GM12878 (cell line): ENCODE measurements around the gene LRRC75A. TPM values are rescaled to one million over a fixed set of nuclear protein-coding genes. Genes with fewer than 3 reads are reported as not detected.

Experiments used
- ATAC-seq: fragments of 200-7000 bp; cut with Tn5 transposase; 3 replicates; pipeline ENCODE4 v1.9.1; 2020; ENCODE audit warnings: mild to moderate bottlenecking, moderate library complexity
- BruUV-seq: library from RNA; stranded (reverse); fragments of 400-500 nt; replicated peaks from 2 replicates; lab custom pipeline; 2021; lab: Mats Ljungman, UMichigan
- CTCF ChIA-PET: fragments of 300-600 bp; sonication (Branson Sonifier 250); formaldehyde crosslinking; extraction: SDS; loops from one replicate; lab custom pipeline; 2021; ENCODE audit warnings: inconsistent platforms; lab: Yijun Ruan, JAX
- POLR2A ChIA-PET: fragments of 350-600 bp; formaldehyde crosslinking; extraction: SDS; loops from one replicate; lab custom pipeline; 2021; ENCODE audit warnings: inconsistent platforms; lab: Charles Lee
- RAD21 ChIA-PET: fragments of 300-600 bp; sonication (Branson Sonifier 250); formaldehyde crosslinking; loops from one replicate; lab custom pipeline; 2023; ENCODE audit warnings: antibody characterized with exemption; ENCODE audit not compliant: unreplicated experiment; lab: Charles Lee
- SMC1A ChIA-PET: fragments of 300-600 bp; sonication (Branson Sonifier 250); formaldehyde crosslinking; loops from one replicate; lab custom pipeline; 2023; ENCODE audit not compliant: unreplicated experiment, uncharacterized antibody; lab: Charles Lee
- DNase-seq: peaks from one replicate; pipeline ENCODE4 v3.0.0-alpha.2; 2011; ENCODE audit warnings: low read depth, low spot score
- FAIRE-seq: peaks from 3 replicates; lab custom pipeline; 2011; peaks lifted over from hg19 to GRCh38; lab: Jason Lieb, UNC
- H2AFZ ChIP-seq: 2 replicates; pipeline ENCODE4 v1.6.0; 2011; ENCODE audit warnings: low read depth, low read length, control low read depth; ENCODE audit not compliant: control insufficient read depth
- H3K27ac ChIP-seq: 2 replicates; pipeline ENCODE4 v1.5.1; 2011; ENCODE audit warnings: control low read depth; ENCODE audit not compliant: control insufficient read depth, insufficient read depth
- H3K27me3 ChIP-seq, 2 experiments: replicated peaks in 1 of 2; 2 replicates each; pipeline versions ENCODE4 v1.6.0 to v1.6.1; 2011; ENCODE audit warnings: low read length in 1 of 2; ENCODE audit not compliant: control insufficient read depth in 2 of 2, insufficient read depth in 2 of 2
- H3K36me3 ChIP-seq, 2 experiments: 2 replicates each; pipeline ENCODE4 v1.5.1; 2011; ENCODE audit warnings: low read length in 1 of 2; ENCODE audit not compliant: control insufficient read depth in 2 of 2, insufficient read depth in 2 of 2
- H3K4me1 ChIP-seq: 2 replicates; pipeline ENCODE4 v1.6.1; 2011; ENCODE audit warnings: mild to moderate bottlenecking, low read length, moderate library complexity, mixed read lengths; ENCODE audit not compliant: control insufficient read depth, insufficient read depth
- H3K4me2 ChIP-seq: 2 replicates; pipeline ENCODE4 v1.6.0; 2011; ENCODE audit warnings: control low read depth; ENCODE audit not compliant: control insufficient read depth, insufficient read depth
- H3K4me3 ChIP-seq: fragments of 200-600 bp; sonication (generic); 2 replicates; pipeline ENCODE4 v1.5.1; 2016
- H3K79me2 ChIP-seq: 2 replicates; pipeline ENCODE4 v1.6.0; 2011; ENCODE audit warnings: low read length; ENCODE audit not compliant: control insufficient read depth, insufficient read depth
- H3K9ac ChIP-seq: 2 replicates; pipeline ENCODE4 v1.8.0; 2011; ENCODE audit warnings: low read length, control low read depth, mixed read lengths; ENCODE audit not compliant: control insufficient read depth, insufficient read depth
- H3K9me3 ChIP-seq: replicated peaks from 3 replicates; pipeline ENCODE4 v1.5.1; 2011; ENCODE audit warnings: mild to moderate bottlenecking, low read length; ENCODE audit not compliant: control insufficient read depth, insufficient read depth
- H4K20me1 ChIP-seq: 2 replicates; pipeline ENCODE4 v1.6.0; 2011; ENCODE audit not compliant: control insufficient read depth, insufficient read depth
- BACH1 ChIP-seq: fragments of 450-650 bp; IDR thresholded peaks from 2 replicates; pipeline ENCODE4 v1.6.1; 2017; ENCODE audit warnings: mild to moderate bottlenecking, borderline replicate concordance
- PAX5 ChIP-seq: IDR thresholded peaks from 2 replicates; pipeline ENCODE4 v1.6.1; 2011; ENCODE audit warnings: low read depth, low read length, borderline replicate concordance
- SMC3 ChIP-seq: IDR thresholded peaks from 2 replicates; pipeline ENCODE4 v1.6.1; 2011; ENCODE audit warnings: low read length, improper control_type of control experiment, borderline replicate concordance
- STAT3 ChIP-seq: IDR thresholded peaks from 2 replicates; pipeline ENCODE4 v1.6.1; 2011; ENCODE audit warnings: low read depth, low read length, improper control_type of control experiment
- ZZZ3 ChIP-seq: IDR thresholded peaks from 2 replicates; pipeline ENCODE4 v1.6.1; 2011; ENCODE audit warnings: low read depth; ENCODE audit not compliant: control insufficient read depth, insufficient read length
- WGBS: methylation state at CpG from one replicate; pipeline ENCODE4 v1.1.6; 2016; ENCODE audit warnings: low lambda C conversion rate; ENCODE audit not compliant: insufficient replicate concordance, insufficient coverage; ENCODE audit errors: missing lambda C conversion rate; 5-methylcytosine and 5-hydroxymethylcytosine counted together
- in situ Hi-C: fragments of 300-500 bp; cut with MboI; formaldehyde crosslinking; loops from 9 replicates; pipeline ENCODE4 v1.14.3; 2018; ENCODE audit warnings: mixed read lengths
- intact Hi-C: fragments of 100-400 bp; cut with micrococcal nuclease; formaldehyde crosslinking; loops from one replicate; pipeline ENCODE4 v1.14.2; 2022; ENCODE audit not compliant: unreplicated experiment
- polyA plus RNA-seq, 11 experiments: library from polyadenylated mRNA; depleted of rRNA in 4 of 11; unstranded in 6 of 11; stranded (reverse) in 5 of 11; fragments of >200 nt; fragmentation: Nextera tagmentation in 4 of 11; fragmentation: Illumina TruSeq in 1 of 11; extraction: Ambion mirVana in 4 of 11; extraction: Trizol in 1 of 11; gene quantifications; 1 replicate in 1 of 11; 2 replicates in 10 of 11; pipeline versions ENCODE4 v1.2.1 to v1.2.3, GENCODE V29; 2011 to 2016; ENCODE audit warnings: inconsistent platforms in 2 of 11, missing spikeins in 2 of 11, low read depth in 1 of 11
- total RNA-seq, 4 experiments: library from RNA; depleted of rRNA in 3 of 4; stranded (reverse); fragments of >200 nt in 3 of 4; fragmentation: Illumina TruSeq in 1 of 4; extraction: Trizol in 1 of 4; gene quantifications; 2 replicates each; pipeline versions ENCODE4 v1.2.1 to v1.2.3, GENCODE V29; 2013 to 2021

The LRRC75A gene
- total and polyA plus RNA-seq, 10 of the 15 experiments (the other 5 are each of a cell fraction or from before 2014, with no cell fraction given): 0.01 to 1.3 (median 0.09) TPM; not detected in 2

DNA sequence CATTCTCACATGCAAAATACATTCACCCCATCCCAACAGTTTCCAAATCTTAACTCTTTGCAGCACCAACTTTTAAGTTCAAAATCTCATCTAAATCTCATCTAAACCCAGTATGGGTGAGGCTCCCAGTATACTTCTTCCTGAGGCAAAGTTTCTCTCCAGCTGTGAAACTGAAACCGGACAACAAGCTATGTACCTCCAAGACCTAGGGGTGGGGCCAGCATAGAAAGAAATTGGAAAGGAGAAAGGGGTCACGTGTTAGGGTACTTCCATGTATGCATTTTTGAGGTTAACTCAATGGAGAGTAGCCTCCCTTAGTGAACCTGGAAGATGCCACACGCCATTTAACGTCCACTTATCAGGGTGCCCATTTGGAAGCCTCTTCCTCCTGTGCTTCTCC, 23.9 kb upstream of the LRRC75A start:
- H2AFZ ChIP-seq: no peak overlapping the region
- no peaks in the 10 kb centered on the region for H3K27me3 ChIP-seq
- no peak overlapping the region for H3K27ac ChIP-seq
- WGBS: 58% methylated on average over 4 of the region's 4 CpGs
- in situ Hi-C loops: no loop called here
- H3K9me3 ChIP-seq: no peaks in the 10 kb centered on the region
- H3K79me2 ChIP-seq: no peaks in the 10 kb centered on the region
- FAIRE-seq (no peak), DNase-seq (no peak), ATAC-seq (no peak)
- CTCF ChIA-PET: no interaction called here
- no TSS peak for BruUV-seq
- H3K4me2 ChIP-seq: no peak overlapping the region
- peaks cover 5% of the 10 kb centered on the region; the same call in 1 of the 2 replicates for H3K4me1 ChIP-seq
- RAD21 ChIA-PET: no interaction called here
- no peaks in the 10 kb centered on the region for H3K36me3 ChIP-seq
- SMC1A ChIA-PET: no interaction called here
- intact Hi-C loops: no loop called here
- TF ChIP-seq SMC3 (no peak), STAT3 (no peak), BACH1 (no peak), ZZZ3 (no peak)
- TF ChIP-seq, all 136 proteins: peak for 0
- POLR2A ChIA-PET: no interaction called here
- H3K4me3 ChIP-seq: no peak overlapping the region
- H3K9ac ChIP-seq: no peak overlapping the region
- H4K20me1 ChIP-seq: no peaks in the 10 kb centered on the region

DNA sequence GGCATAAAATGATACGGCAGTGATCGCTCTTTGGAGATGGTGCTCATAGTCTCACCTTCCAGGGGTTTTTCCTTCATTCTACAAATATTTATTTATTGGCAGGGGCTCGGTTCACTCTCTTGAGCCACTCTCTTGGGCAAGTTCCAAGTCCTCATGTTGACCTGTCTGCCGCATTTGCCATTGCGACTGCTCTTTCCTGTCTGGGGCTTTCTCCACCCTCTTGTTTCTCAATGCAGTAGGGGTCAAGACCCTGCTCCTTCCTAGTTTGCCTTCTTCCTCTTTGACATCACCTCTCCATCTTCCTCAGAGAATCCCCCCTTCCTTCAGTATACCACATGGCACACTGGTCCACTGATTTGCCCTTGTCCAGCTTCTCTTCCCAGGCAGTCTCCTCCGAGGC, 21.9 kb upstream of the LRRC75A start:
- in situ Hi-C loops: no loop called here

More for the DNA sequence above, 21.9 kb upstream of the LRRC75A start:
- no peak overlapping the region for H3K9ac ChIP-seq
- H2AFZ ChIP-seq: no peak overlapping the region
- FAIRE-seq: no peak
- 70% methylated on average over 6 of the region's 6 CpGs for WGBS
- BruUV-seq: no TSS peak
- ChIA-PET POLR2A (no interaction called here), CTCF (no interaction called here), RAD21 (no interaction called here), SMC1A (no interaction called here)
- no peaks in the 10 kb centered on the region for H3K36me3 ChIP-seq
- H4K20me1 ChIP-seq: no peaks in the 10 kb centered on the region
- H3K27ac ChIP-seq: no peak overlapping the region
- no peak overlapping the region for H3K4me3 ChIP-seq
- peaks cover 5% of the 10 kb centered on the region; the same call in 1 of the 2 replicates for H3K4me1 ChIP-seq
- no peak for ATAC-seq
- intact Hi-C loops: no loop called here
- DNase-seq: no peak
- no peaks in the 10 kb centered on the region for H3K27me3 ChIP-seq
- TF ChIP-seq PAX5: no peak
- no peaks in the 10 kb centered on the region for H3K9me3 ChIP-seq
- no peaks in the 10 kb centered on the region for H3K79me2 ChIP-seq
- no peak overlapping the region for H3K4me2 ChIP-seq
